Suppressor macrophage treated with lipopolysaccharide for 4 hours (primary cell): ENCODE data around the gene ZNF664.
A peak's percentile ranks its signal among the peaks of the same experiment; 100 is the strongest.

Experiments used
- DNase-seq: peaks from one replicate; pipeline ENCODE4 v3.0.0-alpha.2; 2020

The ZNF664 gene

DNA sequence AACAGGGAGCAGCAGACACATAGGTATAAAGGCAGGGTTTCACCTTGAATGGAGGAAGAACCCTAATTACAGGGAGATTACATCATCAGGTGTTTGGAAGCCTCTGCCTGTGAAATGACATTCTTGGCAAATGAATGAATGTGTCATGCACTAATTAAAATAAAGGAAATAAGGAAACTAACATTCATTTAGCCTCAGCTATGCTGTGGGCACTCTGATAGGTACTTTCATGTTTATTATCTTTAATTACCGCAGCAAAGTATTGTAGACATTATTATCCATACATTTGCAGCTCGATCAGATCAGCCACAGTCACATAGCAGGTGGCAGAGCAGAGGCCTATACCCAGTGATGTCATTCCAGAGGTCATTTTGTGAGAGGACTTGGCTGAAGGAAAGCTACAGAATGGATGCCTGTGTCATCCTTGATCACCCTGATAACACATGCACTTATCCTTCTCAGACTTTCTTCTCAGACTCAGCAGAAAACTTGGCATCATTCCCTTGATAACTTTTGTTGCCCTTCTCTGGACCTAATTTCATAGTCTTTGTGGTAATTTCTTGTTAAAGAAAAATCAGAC lies 18.4 kb downstream of the ZNF664 start:
- DNase-seq = no peak

- DNase-seq = no peak
Observed at GRCh38 chr12:123992118-123992825, 19.3 kb downstream of the ZNF664 start.

GRCh38 chr12:123995023-123995748 lies 22.2 kb downstream of the ZNF664 start:
- no peak for DNase-seq

DNA sequence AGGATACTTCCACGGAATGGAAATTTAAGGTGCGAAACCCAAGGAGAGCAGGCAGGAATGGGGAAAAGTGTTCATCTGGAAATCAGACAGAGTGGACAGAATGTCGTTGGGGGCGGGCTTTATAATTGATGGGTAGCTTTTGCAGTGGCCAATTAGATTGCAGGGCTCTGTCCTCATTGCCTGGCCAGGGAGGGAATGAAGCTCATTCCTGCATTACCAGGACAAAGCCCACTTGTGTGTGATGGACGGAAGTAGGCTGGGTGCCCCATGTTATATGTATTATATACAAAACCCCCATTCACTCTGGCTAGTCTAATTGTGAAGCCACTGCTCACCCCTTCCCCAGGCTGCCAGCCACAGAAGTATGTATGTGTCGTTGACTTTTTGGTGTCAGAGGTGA lies 23.6 kb downstream of the ZNF664 start:
- DNase-seq = no peak

GRCh38 chr12:123997033-123997822 lies 24.2 kb downstream of the ZNF664 start:
- no peak for DNase-seq

DNA sequence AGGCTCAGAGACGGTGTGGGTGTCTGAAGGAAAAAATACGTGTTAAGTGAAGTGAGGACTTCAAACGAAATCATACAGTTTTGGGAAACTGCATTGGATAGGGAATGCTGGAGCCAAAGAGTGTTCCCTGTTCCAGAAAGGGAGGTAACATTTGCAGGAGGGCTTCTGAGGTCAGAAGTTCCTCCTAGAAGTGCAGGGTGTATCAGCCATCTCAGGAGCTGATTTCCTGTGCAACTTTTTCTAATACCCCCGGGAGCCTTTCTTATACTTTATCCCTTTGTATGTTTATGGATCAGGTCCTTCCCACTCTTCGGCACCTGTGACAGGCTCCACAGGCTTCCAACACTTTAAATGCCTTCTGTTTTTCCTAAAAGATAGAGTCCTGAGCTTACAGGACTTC lies 24.9 kb downstream of the ZNF664 start:
- DNase-seq = no peak

DNA sequence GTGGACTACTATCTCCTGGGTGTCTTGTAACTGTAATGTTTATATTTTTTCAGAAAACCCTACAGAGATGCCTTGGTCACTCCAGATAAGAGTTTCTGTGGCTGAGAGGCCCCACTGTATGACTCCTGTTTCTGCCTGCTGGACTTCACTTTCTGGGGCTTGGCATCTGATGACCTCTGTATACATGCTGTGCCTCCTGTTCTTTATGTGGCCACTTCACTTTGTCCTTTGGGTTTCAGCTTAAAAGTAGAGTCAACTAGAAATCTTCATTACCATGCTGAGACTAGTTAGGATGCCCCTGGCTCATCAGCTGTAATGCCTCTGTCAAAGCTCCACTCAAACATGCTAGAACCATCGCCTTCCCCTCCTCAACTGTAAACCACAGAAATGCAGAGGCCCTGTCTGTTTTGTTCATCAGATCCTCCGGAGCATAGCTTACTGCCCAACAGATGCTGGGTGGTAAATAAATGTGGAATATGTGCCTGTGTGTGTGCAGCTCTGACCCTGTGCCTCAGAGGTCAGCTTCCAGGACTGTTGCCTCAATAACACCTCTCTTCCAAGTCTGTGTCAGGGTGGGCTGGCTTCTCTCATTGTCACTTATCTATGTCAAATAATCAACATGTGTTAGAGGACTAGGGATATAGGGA lies 25.5 kb downstream of the ZNF664 start:
- DNase-seq = no peak

DNA sequence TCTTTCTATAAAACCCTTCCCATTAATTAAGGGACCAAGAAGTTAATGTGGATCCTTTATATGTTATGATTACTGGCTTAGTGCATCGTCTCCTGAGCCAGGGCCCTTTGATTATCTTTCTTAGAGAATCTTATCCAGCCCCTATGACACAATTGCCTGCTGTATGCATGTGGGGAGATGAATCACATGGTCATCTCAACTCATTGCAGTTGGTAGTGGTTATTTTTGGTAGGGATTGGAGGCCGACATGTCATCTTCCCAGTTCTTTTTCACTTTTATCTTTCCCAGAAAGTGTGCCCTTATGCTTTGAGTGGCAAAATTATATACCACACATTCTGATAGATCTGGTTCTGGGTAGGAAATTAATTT lies 26.0 kb downstream of the ZNF664 start:
- DNase-seq = no peak

- DNase-seq = no peak
Observed at GRCh38 chr12:124000111-124000510, 27.1 kb downstream of the ZNF664 start.

GRCh38 chr12:124001343-124001742 lies 28.3 kb downstream of the ZNF664 start:
- DNase-seq = no peak

DNA sequence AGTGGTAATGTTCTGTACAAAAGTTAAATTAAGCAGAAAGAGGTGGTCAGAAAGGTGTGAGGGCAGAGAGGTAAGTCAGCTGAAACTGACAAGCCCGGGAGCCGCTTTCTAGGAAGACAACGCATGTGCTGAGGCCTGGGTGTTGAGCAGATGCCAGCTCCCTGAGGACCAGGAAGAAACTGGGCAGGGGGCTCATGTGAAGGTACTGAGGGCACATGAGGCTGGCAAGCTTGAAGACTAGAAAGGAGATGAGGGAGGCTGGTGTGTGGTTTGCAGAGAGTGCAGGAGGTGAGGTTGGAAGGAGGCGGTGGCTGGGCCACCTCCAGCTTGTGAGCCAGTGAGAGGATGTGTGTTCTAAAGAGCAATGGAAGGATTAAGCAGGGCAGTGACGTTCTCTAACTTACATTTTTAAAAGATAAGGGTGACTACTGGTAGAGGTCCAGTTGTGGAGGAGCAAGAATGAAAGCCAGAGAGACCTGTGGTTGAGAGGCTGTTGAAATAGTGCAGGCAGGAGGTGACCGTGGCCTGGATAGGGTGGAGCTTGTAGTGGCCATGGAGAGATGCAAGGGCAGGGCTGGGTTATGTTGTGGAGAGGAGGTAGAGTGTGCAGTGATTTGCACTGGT lies 29.1 kb downstream of the ZNF664 start:
- no peak for DNase-seq

DNA sequence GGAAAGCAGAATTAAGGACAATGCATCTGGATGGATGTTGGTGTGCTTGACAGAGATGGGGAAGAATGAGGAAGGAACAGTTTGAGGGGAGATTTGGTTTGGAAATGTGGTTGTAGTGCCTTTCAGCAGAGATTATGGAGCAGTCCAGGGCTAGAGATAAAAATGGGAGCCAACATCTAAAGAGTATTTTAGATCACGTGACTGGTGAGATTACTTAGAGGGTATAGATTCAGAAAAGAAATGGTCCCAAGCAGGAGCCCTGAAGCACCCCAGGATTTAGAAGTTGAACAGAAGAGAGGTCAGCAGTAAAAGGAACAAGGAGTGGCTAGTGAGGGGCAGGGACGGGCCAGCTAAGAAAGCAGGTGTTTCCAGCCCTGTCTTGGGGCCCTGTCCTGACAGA lies 29.6 kb downstream of the ZNF664 start:
- no peak for DNase-seq

GRCh38 chr12:124004233-124004875 lies 31.3 kb downstream of the ZNF664 start:
- no peak for DNase-seq

DNA sequence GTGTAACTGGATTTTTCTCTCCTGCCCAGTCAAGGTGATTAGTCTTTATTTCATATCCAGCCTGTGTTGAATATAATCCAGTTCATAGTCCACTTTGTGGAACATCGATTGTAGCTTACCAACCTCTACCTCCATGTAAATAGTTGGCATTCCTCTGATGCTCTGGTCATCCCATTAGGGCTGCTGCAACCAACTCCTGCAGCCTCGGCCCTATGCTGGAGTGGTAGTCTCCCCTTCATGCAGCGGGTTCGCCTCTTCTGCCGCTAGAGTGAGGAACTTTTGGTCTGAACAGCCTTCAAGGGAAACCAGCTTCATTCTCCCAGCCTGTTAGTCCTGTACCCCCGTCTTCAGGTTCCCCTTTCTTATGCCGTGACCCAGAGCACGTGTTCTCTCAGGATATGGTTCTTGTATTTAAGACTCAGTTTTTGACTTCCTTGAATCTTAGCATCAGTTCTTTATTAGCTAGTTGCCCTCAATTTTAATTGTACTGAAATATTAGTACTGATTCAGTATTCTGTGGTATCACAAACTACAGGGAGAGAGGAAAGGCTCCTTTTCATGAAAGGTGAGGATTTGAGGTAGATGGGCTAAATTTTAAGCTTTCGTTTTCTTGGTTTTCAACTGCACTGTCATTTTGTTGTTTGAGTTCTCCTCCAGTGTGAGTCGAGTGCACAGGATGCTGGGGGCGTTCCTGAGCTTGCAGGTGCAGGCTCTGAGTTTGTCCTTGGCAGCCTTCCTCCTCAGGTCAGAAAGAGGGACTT lies 33.2 kb downstream of the ZNF664 start:
- peak; percentile 35 for DNase-seq

GRCh38 chr12:124006846-124007713 lies 34.1 kb downstream of the ZNF664 start:
- no peak for DNase-seq

DNA sequence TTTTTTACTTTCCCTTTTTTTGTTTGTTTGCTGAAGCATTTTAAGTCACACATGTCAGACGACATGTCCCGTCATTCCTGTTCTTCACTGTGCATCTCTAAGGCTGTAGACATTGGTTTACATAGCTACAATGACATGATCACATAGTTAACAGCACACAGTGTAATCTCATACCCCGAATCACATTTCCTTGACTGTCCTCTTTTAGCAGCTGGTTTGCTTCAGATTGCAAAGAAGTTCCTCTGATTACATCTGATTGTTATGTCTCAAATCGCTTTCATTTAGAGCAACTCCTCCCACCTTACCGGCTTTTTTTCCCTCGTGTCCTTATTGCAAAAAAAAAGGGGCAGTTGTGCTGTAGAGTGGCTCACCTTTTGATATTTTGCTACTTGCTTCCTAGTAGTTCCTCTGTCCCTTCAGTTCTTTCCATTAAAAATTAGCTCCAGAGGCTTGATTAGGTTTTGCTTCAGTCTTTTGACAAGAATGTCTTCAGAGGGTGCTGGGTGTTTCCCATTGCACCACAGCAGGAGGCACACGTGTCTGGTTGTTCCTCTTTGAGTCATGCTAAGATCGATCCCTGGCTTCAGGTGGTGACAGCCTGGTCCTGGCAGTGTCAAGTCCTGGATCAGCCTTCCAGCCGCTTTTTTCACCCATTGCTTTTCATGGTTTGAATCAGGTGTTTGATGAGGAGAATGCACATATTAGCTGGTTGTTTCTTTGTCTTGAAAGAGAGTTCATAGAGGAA lies 35.0 kb downstream of the ZNF664 start:
- DNase-seq = peak; percentile 43

GRCh38 chr12:124008595-124008994 lies 35.6 kb downstream of the ZNF664 start:
- DNase-seq = no peak

DNA sequence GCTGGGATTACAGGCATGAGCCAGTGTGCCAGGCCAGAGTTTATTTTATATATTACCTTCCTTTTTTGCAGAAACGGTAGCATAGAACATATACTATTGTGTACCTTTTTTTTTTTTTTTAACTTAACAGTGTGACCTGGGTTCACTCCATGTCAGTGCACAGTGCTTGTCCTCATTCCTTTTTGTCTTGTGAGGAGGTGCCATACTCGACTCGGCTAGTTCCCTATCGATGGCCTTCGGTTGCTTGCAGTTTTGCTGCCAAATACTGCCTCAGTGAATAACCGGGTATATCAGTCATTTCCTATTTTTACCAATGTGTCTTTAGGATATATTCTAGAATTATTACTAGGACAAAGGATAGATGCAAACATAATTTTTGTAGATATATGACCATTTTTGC lies 36.8 kb downstream of the ZNF664 start:
- DNase-seq = no peak

DNA sequence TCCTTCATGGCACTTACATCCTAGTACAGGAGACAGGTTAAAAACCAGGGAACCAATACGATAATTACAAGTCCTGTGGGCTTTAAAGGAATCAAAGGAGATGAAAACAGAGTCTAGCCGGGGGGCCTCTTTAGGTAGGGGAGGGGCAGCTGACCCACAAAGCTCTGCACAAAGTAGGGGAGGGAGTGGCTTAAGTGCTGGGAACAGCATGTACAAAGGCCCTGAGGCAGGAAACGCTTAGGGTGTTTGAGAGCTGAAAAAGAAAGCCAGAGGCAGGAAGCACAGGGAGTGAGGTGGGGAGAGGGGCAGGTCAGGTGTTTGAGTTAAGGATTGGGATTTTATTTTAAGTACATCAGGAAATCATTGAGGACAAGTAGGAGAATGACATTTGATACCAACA lies 37.7 kb downstream of the ZNF664 start:
- DNase-seq = no peak
